Neural crest cell (in vitro differentiated cells): ENCODE data around the gene POMC. TPM values are rescaled to one million over a fixed set of nuclear protein-coding genes. Genes with fewer than 3 reads are reported as not detected.

ENCODE experiments used
- DNase-seq: peaks from one replicate; pipeline ENCODE4 v3.0.0; 2021; ENCODE audit warnings: low read depth, mixed read lengths, low spot score
- H3K27ac Mint-ChIP-seq: one replicate; pipeline ENCODE4 v1.8.0; 2021; ENCODE audit warnings: mild to moderate bottlenecking, mixed read lengths; ENCODE audit not compliant: unreplicated experiment
- H3K27me3 Mint-ChIP-seq: 2 replicates; pipeline ENCODE4 v1.8.0; 2021; ENCODE audit warnings: low read depth, mild to moderate bottlenecking, mixed read lengths
- H3K36me3 Mint-ChIP-seq: 2 replicates; pipeline ENCODE4 v1.8.0; 2021; ENCODE audit warnings: low read depth, mild to moderate bottlenecking, mixed read lengths
- H3K4me1 Mint-ChIP-seq: 2 replicates; pipeline ENCODE4 v1.8.0; 2021; ENCODE audit warnings: mixed read lengths
- H3K4me3 Mint-ChIP-seq: one replicate; pipeline ENCODE4 v1.8.0; 2021; ENCODE audit warnings: mild to moderate bottlenecking, mixed read lengths
- H3K9me3 Mint-ChIP-seq: 2 replicates; pipeline ENCODE4 v1.8.0; 2021; ENCODE audit warnings: mixed read lengths
- total RNA-seq: library from RNA; stranded (reverse); gene quantifications from 2 replicates; pipeline ENCODE4 v1.2.1, GENCODE V29; 2021
- TF ChIP-seq, protein P1 (sequence below): fragments of 200-600 bp; sonication (generic); conservative IDR thresholded peaks from 2 replicates; pipeline ENCODE4 v1.5.0; 2021; ENCODE audit warnings: antibody characterized with exemption, mild to moderate bottlenecking

Gene POMC
- total RNA-seq, 1 donor from 2014 or later: 0.54 TPM

DNA sequence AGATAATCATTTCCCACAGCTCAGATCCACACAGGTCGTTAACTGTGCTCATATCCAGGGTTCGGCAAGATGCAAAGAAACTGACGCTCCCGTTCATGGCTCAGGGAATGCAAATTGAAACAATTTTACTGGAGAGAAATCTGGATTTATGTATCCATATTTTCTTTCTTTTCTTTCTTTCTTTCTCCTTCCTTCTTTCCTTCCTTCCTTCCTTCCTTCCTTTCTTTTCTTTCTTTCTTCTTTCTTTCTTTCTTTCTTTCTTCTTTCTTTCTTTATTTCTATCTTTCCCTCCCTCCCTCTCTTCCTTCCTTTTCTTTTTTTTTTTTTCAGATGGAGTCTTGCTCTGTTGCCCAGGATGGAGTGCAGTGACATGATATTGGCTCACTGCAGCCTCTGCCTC is 20.0 kb upstream of the POMC start:
- H3K4me1 Mint-ChIP-seq: peaks cover 34% of the 10 kb centered on the region
- DNase-seq: no peak
- H3K27ac Mint-ChIP-seq: no peak overlapping the region
- peaks cover 8% of the 10 kb centered on the region for H3K27me3 Mint-ChIP-seq
- H3K9me3 Mint-ChIP-seq: no peaks in the 10 kb centered on the region
- H3K4me3 Mint-ChIP-seq: no peak overlapping the region
- TF ChIP-seq, protein P1, sequence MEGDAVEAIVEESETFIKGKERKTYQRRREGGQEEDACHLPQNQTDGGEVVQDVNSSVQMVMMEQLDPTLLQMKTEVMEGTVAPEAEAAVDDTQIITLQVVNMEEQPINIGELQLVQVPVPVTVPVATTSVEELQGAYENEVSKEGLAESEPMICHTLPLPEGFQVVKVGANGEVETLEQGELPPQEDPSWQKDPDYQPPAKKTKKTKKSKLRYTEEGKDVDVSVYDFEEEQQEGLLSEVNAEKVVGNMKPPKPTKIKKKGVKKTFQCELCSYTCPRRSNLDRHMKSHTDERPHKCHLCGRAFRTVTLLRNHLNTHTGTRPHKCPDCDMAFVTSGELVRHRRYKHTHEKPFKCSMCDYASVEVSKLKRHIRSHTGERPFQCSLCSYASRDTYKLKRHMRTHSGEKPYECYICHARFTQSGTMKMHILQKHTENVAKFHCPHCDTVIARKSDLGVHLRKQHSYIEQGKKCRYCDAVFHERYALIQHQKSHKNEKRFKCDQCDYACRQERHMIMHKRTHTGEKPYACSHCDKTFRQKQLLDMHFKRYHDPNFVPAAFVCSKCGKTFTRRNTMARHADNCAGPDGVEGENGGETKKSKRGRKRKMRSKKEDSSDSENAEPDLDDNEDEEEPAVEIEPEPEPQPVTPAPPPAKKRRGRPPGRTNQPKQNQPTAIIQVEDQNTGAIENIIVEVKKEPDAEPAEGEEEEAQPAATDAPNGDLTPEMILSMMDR: no peak
- no peaks in the 10 kb centered on the region for H3K36me3 Mint-ChIP-seq

DNA sequence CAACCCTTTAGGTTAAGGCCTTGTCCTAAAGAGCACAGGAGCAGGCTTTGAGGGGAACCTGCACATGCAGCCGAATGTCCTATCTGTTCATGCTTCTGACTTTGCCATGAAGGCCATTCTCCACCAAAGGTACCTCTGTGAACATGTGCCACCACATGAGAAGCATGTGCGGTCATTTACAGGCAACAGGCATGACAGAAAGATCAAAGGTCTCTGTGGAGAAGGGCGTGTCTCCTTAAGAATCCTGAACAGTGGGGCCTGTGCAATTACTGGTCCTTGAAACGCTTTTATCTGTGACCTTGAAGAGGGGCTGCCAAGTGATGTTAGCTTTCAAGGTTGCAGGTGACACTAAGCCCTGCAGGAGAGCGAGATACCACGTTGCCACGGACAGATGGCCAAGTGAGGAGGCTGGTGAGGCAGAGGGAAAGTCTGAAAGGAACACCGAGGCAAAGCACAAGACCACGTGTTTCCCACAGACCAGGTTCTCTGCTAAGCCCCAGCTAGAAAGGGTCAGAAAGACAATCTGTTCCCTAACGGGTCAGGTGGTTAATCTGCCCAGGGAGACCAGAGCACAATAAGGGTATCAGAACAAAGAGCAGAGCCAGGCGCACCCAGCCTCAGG is 19.5 kb upstream of the POMC start:
- Mint-ChIP-seq H3K36me3 (no peaks in the 10 kb centered on the region), H3K27ac (no peak overlapping the region), H3K4me3 (no peak overlapping the region), H3K9me3 (no peaks in the 10 kb centered on the region), H3K27me3 (peaks cover 8% of the 10 kb centered on the region), H3K4me1 (peaks cover 34% of the 10 kb centered on the region)
- no peak for DNase-seq
- TF ChIP-seq, protein P1: no peak

DNA sequence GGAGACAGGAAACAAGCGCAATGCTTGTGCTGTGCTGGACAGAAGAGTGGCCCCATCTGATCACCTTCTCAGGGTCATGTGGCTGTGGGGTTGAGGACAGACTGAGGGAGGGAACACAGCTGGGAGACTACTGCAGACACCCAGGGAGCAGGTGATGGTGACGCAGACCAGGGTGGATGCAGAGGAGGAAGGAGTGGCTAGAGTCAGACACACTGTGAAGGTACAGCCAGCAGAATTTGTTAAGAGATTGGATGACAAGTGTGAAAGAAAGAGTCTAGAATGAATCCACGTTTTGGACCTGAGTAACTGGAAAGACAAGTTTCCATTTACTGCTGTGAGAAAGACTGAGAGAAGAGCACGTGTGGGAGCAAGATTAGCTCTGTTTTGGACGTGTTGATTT is 15.9 kb upstream of the POMC start:
- TF ChIP-seq, protein P1: no peak
- no peak overlapping the region for H3K4me3 Mint-ChIP-seq
- peaks cover 5% of the 10 kb centered on the region for H3K9me3 Mint-ChIP-seq
- H3K36me3 Mint-ChIP-seq: no peaks in the 10 kb centered on the region
- peaks cover 8% of the 10 kb centered on the region for H3K27me3 Mint-ChIP-seq
- H3K27ac Mint-ChIP-seq: no peak overlapping the region
- peaks cover 7% of the 10 kb centered on the region for H3K4me1 Mint-ChIP-seq
- DNase-seq: no peak

DNA sequence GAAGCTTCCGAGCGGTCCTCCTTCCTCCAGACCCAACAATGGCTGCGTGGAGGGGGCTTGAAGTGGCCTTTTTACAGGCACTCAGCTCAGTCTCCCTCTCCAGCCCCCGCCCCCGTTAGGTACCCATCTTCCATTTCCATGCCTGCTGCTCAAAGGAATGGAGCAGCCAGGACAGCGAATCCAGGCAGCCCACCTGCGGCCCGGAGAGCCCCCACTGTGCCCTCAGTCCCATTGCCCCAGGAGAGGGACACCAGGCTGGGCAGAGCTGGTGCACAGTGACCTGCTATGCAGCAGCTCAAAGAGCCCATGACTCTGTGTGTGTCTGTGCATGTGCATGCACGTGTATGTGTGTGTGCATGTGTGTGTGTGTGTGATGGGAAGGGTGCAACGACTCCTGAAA is 10.6 kb upstream of the POMC start:
- Mint-ChIP-seq H3K27me3 (peaks cover 25% of the 10 kb centered on the region), H3K9me3 (peaks cover 5% of the 10 kb centered on the region), H3K4me3 (no peak overlapping the region), H3K36me3 (no peaks in the 10 kb centered on the region), H3K4me1 (peaks cover 33% of the 10 kb centered on the region), H3K27ac (no peak overlapping the region)
- TF ChIP-seq, protein P1: no peak
- DNase-seq: no peak

DNA sequence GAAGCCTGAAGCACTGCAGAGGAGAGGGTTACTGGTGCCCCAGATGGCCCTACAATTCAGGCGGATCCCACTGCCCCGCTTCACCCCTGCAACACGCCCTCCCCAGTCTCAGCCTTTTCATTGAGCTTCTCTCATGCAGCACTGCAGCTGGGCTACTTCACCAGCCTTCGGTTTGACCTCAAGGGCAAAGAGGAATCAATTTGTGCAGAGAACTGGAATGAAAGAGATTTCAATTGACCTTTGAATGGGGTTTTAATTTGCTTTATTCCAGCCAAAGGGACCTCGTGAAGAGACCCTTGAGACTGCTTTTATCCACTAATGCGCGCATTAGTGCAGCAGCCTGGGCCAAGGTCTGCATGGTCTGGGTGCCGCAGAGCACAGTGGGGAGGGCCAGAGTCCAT is 8.8 kb upstream of the POMC start:
- H3K27ac Mint-ChIP-seq: no peak overlapping the region
- TF ChIP-seq, protein P1: no peak
- peaks cover 38% of the 10 kb centered on the region for H3K27me3 Mint-ChIP-seq
- peak; percentile 27 for DNase-seq
- peaks cover 5% of the 10 kb centered on the region for H3K9me3 Mint-ChIP-seq
- H3K4me3 Mint-ChIP-seq: no peak overlapping the region
- H3K36me3 Mint-ChIP-seq: no peaks in the 10 kb centered on the region
- peaks cover 33% of the 10 kb centered on the region for H3K4me1 Mint-ChIP-seq
